ENCODE results near the gene ZC3H8.
A peak's percentile ranks its signal among the peaks of the same experiment; 100 is the strongest.

ZC3H8 gene

GRCh38 chr2:112251271-112251670 lies 3.6 kb downstream of the ZC3H8 start:
- no peak for DNase-seq (ENCODE audit: extremely low read depth, low read depth)
- TF ChIP-seq CTCF (IDR thresholded peaks at IDR 0.05; ENCODE audit: low read depth, low read length, missing control alignments): no peak
- no peak overlapping the region for H3K4me3 ChIP-seq (replicated peaks; ENCODE audit: low read depth, low read length)

GRCh38 chr2:112244854-112245253 lies 10.0 kb downstream of the ZC3H8 start:
- DNase-seq (ENCODE audit: extremely low read depth, low read depth): no peak
- no peak overlapping the region for H3K4me3 ChIP-seq (replicated peaks; ENCODE audit: low read depth, low read length)
- TF ChIP-seq CTCF (IDR thresholded peaks at IDR 0.05; ENCODE audit: low read depth, low read length, missing control alignments): no peak

DNA sequence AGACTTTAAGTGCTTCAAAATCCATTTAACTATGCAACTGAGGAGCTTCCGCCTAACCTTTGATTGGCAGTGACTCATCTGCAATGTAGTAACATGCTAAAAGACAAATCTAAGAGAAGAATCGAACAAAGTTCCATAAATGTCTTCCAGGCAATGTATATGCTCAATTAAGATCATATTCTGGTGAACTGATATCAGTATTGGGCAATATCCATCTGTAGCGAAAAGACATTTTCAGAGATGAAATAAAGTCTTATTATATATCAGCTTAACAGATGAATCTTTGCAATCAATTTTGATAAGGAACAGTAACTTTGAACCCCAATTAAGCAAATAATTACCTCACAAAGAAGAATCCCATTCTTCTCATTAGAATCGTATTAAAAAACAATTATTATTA lies 11.6 kb downstream of the ZC3H8 start:
- no peak for TF ChIP-seq CTCF (IDR thresholded peaks at IDR 0.05; ENCODE audit: low read depth, low read length, missing control alignments)
- no peak overlapping the region for H3K4me3 ChIP-seq (replicated peaks; ENCODE audit: low read depth, low read length)

DNA sequence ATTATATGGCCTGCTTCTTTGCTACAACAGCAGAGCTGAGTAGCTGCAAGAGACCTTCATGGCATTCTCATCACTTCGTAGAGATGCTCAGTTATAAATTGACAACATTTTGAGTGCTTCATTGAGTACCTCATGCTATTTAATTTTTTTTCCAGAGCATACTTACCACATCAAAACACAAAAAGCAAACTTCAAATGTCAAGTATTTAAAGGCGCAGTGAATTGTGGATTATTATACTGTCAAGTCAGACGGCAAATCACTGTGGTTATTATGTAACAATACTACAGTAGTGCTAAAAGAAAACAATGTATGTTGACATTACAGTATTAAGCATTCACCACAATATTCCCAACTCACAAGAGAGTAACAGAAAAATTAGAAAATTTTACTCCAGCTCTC lies 12.5 kb downstream of the ZC3H8 start:
- no peak for DNase-seq (ENCODE audit: extremely low read depth, low read depth)
- no peak for TF ChIP-seq CTCF (IDR thresholded peaks at IDR 0.05; ENCODE audit: low read depth, low read length, missing control alignments)
- no peak overlapping the region for H3K4me3 ChIP-seq (replicated peaks; ENCODE audit: low read depth, low read length)

More for the DNA sequence above, 11.6 kb downstream of the ZC3H8 start:
- no peak for DNase-seq (ENCODE audit: extremely low read depth, low read depth)

GRCh38 chr2:112239862-112240261 lies 15.0 kb downstream of the ZC3H8 start:
- no peak overlapping the region for H3K4me3 ChIP-seq (replicated peaks; ENCODE audit: low read depth, low read length)
- no peak for TF ChIP-seq CTCF (IDR thresholded peaks at IDR 0.05; ENCODE audit: low read depth, low read length, missing control alignments)
- DNase-seq (ENCODE audit: extremely low read depth, low read depth): no peak

DNA sequence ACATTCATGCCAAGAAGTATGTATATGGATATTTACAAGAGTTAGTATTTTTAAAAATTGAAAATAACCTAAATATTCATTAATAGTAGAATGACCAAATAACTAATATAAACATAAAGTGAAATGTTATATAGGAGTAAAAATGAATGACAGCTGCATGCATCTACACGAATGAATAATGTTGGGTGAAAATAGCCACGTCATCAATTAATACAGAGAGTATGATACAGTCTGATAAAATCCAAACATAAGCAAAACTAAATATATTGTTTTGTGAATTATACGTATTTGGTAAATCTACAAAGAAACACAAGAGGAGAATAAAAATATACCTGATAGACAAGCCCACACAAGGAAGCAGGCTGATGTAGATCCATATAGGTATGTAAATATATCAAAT lies 24.5 kb downstream of the ZC3H8 start:
- TF ChIP-seq CTCF (IDR thresholded peaks at IDR 0.05; ENCODE audit: low read depth, low read length, missing control alignments): no peak
- DNase-seq (ENCODE audit: extremely low read depth, low read depth): no peak

GRCh38 chr2:112229348-112229747 lies 25.5 kb downstream of the ZC3H8 start:
- peak; percentile 27 for DNase-seq (ENCODE audit: extremely low read depth, low read depth)
- no peak for TF ChIP-seq CTCF (IDR thresholded peaks at IDR 0.05; ENCODE audit: low read depth, low read length, missing control alignments)
- H3K4me3 ChIP-seq (replicated peaks; ENCODE audit: low read depth, low read length): no peak overlapping the region

More for the DNA sequence above, 24.5 kb downstream of the ZC3H8 start:
- no peak overlapping the region for H3K4me3 ChIP-seq (replicated peaks; ENCODE audit: low read depth, low read length)

Data from HFF-Myc (cell line).